ENCODE results near the gene DBF4.

- TF ChIP-seq CTCF (IDR thresholded peaks at IDR 0.05; ENCODE audit: low read depth, low read length, poor library complexity, severe bottlenecking) = no peak
- no peak for TF ChIP-seq EZH2phosphoT487 (IDR thresholded peaks at IDR 0.05; ENCODE audit: borderline replicate concordance, low read length)
Measured at GRCh38 chr7:87885018-87885417, 8.7 kb downstream of the DBF4 start.

Data from DOHH2 (cell line).